ES-I3 (cell line): ENCODE results near the gene GRAMD4.
A peak's percentile ranks its signal among the peaks of the same experiment; 100 is the strongest.

Experiments
- H3K36me3 ChIP-seq: 2 replicates; pipeline ENCODE4 v1.6.1; 2013; ENCODE audit warnings: mild to moderate bottlenecking, low read length, control low read depth, moderate library complexity; ENCODE audit not compliant: insufficient read depth
- H3K4me1 ChIP-seq: 2 replicates; pipeline ENCODE4 v1.6.1; 2013; ENCODE audit warnings: mild to moderate bottlenecking, control low read depth, low read length; ENCODE audit not compliant: insufficient read depth
- H3K9ac ChIP-seq: 2 replicates; pipeline ENCODE4 v1.6.1; 2013; ENCODE audit warnings: low read depth, mild to moderate bottlenecking, low read length, moderate library complexity
- H3K9me3 ChIP-seq: 2 replicates; pipeline ENCODE4 v1.6.1; 2013; ENCODE audit warnings: mild to moderate bottlenecking, low read length, moderate library complexity; ENCODE audit not compliant: control insufficient read depth, insufficient read depth

The GRAMD4 gene

GRCh38 chr22:46619830-46620501, at the start of gene GRAMD4:
Gene GRAMD4, plus strand, starts transcription at chr22:46620386. Its CDS starts 6,414 bp downstream, at chr22:46626800.
- Histone ChIP-seq H3K4me1 (no peaks in the 10 kb centered on the region), H3K9ac (no peak within 1 kb of the TSS), H3K9me3 (no peaks in the 10 kb centered on the region), H3K36me3 (no peaks in the 10 kb centered on the region)

GRCh38 chr22:46571642-46572250, 48.4 kb upstream of the GRAMD4 start:
- Histone ChIP-seq H3K36me3 (no peaks in the 10 kb centered on the region), H3K9me3 (no peaks in the 10 kb centered on the region), H3K9ac (no peak overlapping the region), H3K4me1 (peaks cover 8% of the 10 kb centered on the region; the same call in 1 of the 2 replicates)

GRCh38 chr22:46572911-46573780, 47.0 kb upstream of the GRAMD4 start:
- Histone ChIP-seq H3K9ac (no peak overlapping the region), H3K4me1 (peaks cover 8% of the 10 kb centered on the region; the same call in 1 of the 2 replicates)

GRCh38 chr22:46573781-46574437, 46.3 kb upstream of the GRAMD4 start:
- H3K9me3 ChIP-seq = no peaks in the 10 kb centered on the region
- H3K4me1 ChIP-seq = peaks cover 8% of the 10 kb centered on the region; the same call in 1 of the 2 replicates
- no peaks in the 10 kb centered on the region for H3K36me3 ChIP-seq
- no peak overlapping the region for H3K9ac ChIP-seq

More at GRCh38 chr22:46572911-46573780, 47.0 kb upstream of the GRAMD4 start:
- Histone ChIP-seq H3K36me3 (no peaks in the 10 kb centered on the region), H3K9me3 (no peaks in the 10 kb centered on the region)

- Histone ChIP-seq H3K9me3 (no peaks in the 10 kb centered on the region), H3K4me1 (peaks cover 8% of the 10 kb centered on the region; the same call in 1 of the 2 replicates), H3K9ac (no peak overlapping the region), H3K36me3 (no peaks in the 10 kb centered on the region)
Measured at GRCh38 chr22:46574438-46574992, 45.7 kb upstream of the GRAMD4 start.

GRCh38 chr22:46574993-46575910, 44.9 kb upstream of the GRAMD4 start:
- H3K4me1 ChIP-seq = peaks cover 8% of the 10 kb centered on the region; the same call in 1 of the 2 replicates
- H3K9ac ChIP-seq = peak overlapping the region; percentile 10; the same call in 1 of the 2 replicates

GRCh38 chr22:46575911-46576555, 44.2 kb upstream of the GRAMD4 start:
- H3K4me1 ChIP-seq = peaks cover 10% of the 10 kb centered on the region
- H3K9me3 ChIP-seq = no peaks in the 10 kb centered on the region
- H3K36me3 ChIP-seq = no peaks in the 10 kb centered on the region
- peak overlapping the region; percentile 55; the same call in 1 of the 2 replicates for H3K9ac ChIP-seq

More at GRCh38 chr22:46574993-46575910, 44.9 kb upstream of the GRAMD4 start:
- H3K9me3 ChIP-seq = no peaks in the 10 kb centered on the region
- no peaks in the 10 kb centered on the region for H3K36me3 ChIP-seq

- Histone ChIP-seq H3K9ac (peak overlapping the region; percentile 55; the same call in 1 of the 2 replicates), H3K9me3 (no peaks in the 10 kb centered on the region), H3K36me3 (no peaks in the 10 kb centered on the region), H3K4me1 (peaks cover 16% of the 10 kb centered on the region)
Measured at GRCh38 chr22:46576556-46577367, 43.4 kb upstream of the GRAMD4 start.

GRCh38 chr22:46577368-46578249, 42.6 kb upstream of the GRAMD4 start:
- Histone ChIP-seq H3K9ac (peak overlapping the region; percentile 50; the same call in 1 of the 2 replicates), H3K4me1 (peaks cover 16% of the 10 kb centered on the region), H3K36me3 (no peaks in the 10 kb centered on the region), H3K9me3 (no peaks in the 10 kb centered on the region)

GRCh38 chr22:46578251-46578823, 41.8 kb upstream of the GRAMD4 start:
- Histone ChIP-seq H3K4me1 (peaks cover 16% of the 10 kb centered on the region), H3K9ac (peak overlapping the region; percentile 50; the same call in 1 of the 2 replicates)

More at GRCh38 chr22:46578251-46578823, 41.8 kb upstream of the GRAMD4 start:
- no peaks in the 10 kb centered on the region for H3K9me3 ChIP-seq
- H3K36me3 ChIP-seq = no peaks in the 10 kb centered on the region
